ENCODE data around the gene EEF1AKMT4.
"Not testable (repeated sequence)": the region's sequence is repeated elsewhere in the genome, so short reads cannot be mapped to it uniquely, and the experiment has no call there.

The EEF1AKMT4 gene

GRCh38 chr3:184261270-184261853, 11.9 kb downstream of the EEF1AKMT4 start, which contains the start of gene CAMK2N2:
TSS of gene CAMK2N2 (minus strand) at chr3:184261553. CDS start at chr3:184261285, 268 bp downstream.
- DNase-seq: peak; percentile 51

DNA sequence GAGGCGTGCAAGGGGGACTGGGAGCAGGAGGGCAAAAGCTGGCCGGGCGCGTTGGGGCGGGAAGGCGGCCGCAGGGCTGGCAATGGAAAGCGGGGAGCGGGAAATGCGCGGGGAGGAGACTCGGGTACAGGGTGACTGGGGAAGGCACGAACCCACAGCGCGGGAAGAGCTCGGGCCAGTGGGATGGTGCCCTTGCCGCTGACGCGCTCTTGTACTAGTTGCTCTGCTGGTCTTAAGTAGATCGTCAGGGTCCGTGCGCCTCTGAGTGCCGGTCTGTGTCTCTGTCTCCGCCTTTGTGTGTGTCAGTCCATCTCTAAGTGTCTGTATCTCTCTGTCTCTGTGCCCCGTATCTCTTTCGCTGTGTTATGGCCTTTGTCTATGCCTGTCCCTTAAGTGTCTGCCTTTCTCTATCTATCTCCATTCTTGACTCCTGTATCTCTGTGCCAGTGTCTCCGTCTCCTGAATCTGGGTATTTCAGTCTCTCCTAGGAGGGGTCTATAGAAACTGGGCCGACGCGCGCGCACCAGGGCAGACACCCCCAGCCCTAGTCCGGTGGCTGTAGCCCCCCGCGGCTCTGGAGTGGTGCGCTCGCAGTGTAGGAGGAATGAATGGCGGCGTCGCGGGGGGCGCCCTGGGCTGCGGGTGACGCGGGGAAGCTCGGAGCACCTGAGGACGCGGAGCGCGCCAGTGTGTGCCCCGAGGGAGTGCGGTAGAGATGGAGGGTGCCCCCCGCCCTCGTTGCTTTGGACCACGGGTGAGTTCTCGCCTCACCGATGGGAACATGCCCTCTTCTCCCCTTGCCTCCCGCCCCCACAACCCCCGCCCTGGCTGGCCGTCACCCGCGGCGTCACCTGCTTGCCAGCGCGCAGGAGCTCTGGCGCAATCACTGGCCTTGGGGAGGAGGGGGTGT, 12.6 kb downstream of the EEF1AKMT4 start:
- peak; percentile 21 for DNase-seq

GRCh38 chr3:184262764-184263179, 13.3 kb downstream of the EEF1AKMT4 start:
- DNase-seq: no peak

- not testable (repeated sequence) for DNase-seq
These were observed 17.8 kb downstream of the EEF1AKMT4 start for GRCh38 chr3:184267249-184267648.

DNA sequence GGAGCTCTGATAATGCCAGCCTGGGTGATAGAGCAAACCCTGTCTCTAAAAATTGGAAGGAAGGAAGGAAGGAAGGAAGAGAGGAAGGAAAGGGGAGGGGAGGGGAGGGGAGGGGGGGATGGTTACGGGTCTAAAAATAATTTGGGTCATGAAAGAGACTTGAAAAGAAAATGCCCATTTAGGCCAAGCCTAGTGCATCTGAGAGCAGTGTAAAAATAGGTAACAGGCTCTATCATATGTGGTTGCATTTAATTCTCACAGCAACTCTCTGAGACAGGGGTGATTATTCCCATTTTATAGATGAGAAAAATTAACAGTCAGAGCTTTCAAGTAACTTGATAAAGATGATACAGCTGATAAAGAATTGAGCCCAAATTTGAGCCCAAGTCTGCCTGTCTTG, 22.8 kb downstream of the EEF1AKMT4 start:
- DNase-seq: no peak

GRCh38 chr3:184275381-184275701, 25.9 kb downstream of the EEF1AKMT4 start:
- no peak for DNase-seq

- no peak for DNase-seq
These were observed 26.8 kb downstream of the EEF1AKMT4 start, which contains the start of gene ECE2 for GRCh38 chr3:184275961-184276910. TSS of gene ECE2 (plus strand) at chr3:184276022. CDS start at chr3:184276154, 132 bp downstream.

- DNase-seq: no peak
These were observed 27.9 kb downstream of the EEF1AKMT4 start for GRCh38 chr3:184277366-184277765.

DNA sequence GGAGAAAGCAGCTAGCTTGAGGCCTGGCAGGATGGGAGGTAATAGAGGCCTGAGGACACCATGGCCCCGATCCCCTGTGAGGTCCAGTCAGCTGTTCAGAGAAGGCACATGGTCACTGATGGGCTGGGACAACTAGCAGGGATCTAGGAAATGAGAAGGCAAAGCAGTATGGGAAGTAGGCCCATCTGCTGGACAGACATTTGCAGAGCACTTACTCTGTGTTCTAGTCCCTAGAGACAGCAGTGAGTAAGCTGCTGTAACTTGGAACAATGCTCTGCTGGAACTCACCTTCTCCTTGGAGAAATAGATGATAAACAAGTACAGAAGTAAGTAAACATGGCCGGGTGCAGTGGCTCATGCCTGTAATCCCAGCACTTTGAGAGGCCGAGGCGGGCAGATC, 33.5 kb downstream of the EEF1AKMT4 start:
- no peak for DNase-seq

DNA sequence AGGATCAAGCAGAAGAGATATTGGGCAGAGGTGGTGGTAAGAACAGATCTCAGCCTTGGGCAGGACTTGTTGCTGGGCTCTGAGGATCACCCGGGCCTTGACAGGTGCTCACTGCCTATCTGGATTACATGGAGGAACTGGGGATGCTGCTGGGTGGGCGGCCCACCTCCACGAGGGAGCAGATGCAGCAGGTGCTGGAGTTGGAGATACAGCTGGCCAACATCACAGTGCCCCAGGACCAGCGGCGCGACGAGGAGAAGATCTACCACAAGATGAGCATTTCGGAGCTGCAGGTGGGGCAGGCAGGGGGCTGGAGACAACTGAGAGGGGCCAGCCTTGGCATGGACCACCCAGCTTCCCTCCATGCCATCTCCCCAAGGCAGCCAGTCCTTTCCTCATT, 34.2 kb downstream of the EEF1AKMT4 start:
- DNase-seq: no peak

DNA sequence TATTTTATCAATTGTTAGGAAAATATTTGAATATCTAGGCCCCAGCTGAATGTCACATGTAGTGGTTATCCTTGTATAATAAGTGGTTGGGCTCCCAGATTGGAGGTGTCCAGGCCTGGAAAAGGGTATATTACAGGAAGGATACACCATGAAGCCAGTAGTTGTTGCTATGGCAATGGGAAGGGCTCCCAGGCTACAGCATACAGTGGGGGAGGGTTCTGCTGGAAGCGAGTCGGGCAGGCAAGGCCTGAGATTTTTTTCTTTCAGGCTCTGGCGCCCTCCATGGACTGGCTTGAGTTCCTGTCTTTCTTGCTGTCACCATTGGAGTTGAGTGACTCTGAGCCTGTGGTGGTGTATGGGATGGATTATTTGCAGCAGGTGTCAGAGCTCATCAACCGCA, 35.2 kb downstream of the EEF1AKMT4 start:
- peak; percentile 15 for DNase-seq

DNA sequence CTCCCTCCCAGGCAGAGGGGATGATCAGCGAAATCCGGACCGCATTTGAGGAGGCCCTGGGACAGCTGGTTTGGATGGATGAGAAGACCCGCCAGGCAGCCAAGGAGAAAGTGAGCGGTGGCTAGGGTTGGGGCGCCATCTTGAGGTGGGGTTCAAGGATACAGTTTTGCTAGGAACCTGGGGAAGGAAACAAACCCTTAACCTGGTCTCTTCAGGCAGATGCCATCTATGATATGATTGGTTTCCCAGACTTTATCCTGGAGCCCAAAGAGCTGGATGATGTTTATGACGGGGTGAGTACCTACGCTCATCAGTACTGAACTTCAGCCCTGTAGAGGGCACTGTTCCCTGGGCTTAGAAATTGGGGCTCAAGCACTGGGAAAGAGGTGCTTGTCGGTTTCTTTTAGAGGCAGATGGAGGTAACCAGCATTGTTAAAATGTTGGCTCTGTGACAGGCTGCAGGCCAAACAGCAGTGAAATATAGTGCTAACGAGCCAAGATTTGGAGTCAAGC, 40.0 kb downstream of the EEF1AKMT4 start:
- peak; percentile 69 for DNase-seq

DNA sequence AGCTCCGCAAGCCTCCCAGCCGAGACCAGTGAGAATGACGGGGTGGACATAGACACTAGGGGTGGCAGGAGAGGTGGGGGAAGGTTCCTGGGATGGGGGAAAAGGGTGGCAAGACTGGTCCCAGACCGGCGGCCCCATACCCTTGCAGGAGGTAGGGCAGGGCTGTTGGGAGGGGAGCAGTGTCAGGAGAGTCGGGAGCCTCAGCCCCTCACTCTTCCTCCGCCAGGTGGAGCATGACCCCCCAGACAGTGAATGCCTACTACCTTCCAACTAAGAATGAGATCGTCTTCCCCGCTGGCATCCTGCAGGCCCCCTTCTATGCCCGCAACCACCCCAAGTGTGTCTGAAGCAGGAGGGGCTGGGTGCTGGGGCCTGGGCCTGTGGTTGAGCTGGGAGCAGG, 40.9 kb downstream of the EEF1AKMT4 start:
- DNase-seq: no peak

GRCh38 chr3:184291044-184291737, 41.7 kb downstream of the EEF1AKMT4 start:
- no peak for DNase-seq

GRCh38 chr3:184291738-184292445, 42.4 kb downstream of the EEF1AKMT4 start:
- no peak for DNase-seq

DNA sequence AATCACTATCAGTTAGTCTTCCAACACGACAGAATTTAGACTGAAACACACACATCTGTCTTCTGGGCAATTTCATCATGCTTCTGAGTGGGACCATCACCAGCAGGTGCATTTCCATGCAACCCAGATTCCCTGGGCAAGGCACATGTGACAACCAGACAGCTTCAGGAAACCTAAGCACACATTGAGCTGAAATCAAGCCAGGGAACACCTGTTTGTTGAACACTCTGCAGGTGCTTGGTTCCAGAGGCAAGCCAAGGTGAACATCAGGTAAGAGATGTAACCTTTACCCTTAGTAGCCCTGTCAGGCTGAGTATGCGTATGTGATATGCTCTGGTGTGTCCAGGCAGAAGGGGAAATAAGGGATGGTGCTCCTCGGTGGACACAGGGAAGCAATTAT, 46.3 kb downstream of the EEF1AKMT4 start:
- no peak for DNase-seq

- no peak for DNase-seq
These were observed 47.1 kb downstream of the EEF1AKMT4 start for GRCh38 chr3:184296616-184297015.

- peak; percentile 99 for DNase-seq
These were observed 49.5 kb downstream of the EEF1AKMT4 start, which contains the start of gene PSMD2 for GRCh38 chr3:184298759-184299487. TSS of gene PSMD2 (plus strand) at chr3:184299241. CDS start at chr3:184299267, 26 bp downstream.

DNA sequence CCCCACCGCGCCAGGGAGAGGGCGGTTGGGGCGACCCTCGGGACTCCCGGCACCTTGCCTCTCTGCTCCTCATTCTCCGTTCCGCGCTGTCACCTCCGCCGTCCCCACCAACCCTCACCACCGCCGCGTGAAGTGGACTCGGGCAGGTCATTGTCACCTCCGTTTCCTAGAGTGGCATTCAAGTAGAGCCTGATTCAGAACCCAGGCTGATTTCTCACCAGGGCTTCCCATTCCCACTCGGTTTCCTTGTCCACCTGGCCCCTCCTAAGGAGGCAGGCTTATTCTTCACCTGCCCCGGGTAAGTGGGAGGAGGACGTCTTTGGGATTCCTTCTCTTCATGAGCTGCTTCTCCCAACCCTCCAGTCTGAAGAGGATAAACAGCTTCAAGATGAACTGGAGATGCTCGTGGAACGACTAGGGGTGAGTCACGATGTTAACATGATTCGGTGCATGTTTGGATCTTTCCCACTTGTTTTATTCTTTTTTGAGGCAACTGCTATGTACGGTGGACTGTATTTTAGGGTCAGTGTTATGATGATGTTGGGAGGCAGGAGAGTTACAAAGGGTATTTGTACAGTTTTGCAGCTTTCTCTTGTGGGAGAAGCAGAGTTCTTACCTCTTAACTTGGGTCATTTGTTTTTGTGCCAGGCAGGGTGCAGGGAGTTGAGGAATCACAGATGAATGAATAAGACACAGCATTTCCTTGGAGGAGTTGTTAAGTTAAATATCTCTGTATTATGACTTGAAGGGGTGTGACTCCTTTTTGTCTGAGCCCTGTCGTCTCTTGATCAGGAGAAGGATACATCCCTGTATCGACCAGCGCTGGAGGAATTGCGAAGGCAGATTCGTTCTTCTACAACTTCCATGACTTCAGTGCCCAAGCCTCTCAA, 50.3 kb downstream of the EEF1AKMT4 start:
- no peak for DNase-seq

- no peak for DNase-seq
These were observed 50.9 kb downstream of the EEF1AKMT4 start for GRCh38 chr3:184300378-184300720.
